ENCODE measurements around the gene MCMBP.

Gene MCMBP

GRCh38 chr10:119781498-119781897 lies 91.1 kb downstream of the MCMBP start:
- TF ChIP-seq ZNF274 (IDR thresholded peaks at IDR 0.05; ENCODE audit: low read depth, low read length) (no peak), YY1 (IDR thresholded peaks at IDR 0.05; ENCODE audit: insufficient read depth, insufficient read length) (no peak), SUZ12 (IDR thresholded peaks at IDR 0.05; ENCODE audit: extremely low read depth, insufficient read depth, insufficient read length) (no peak)
- H3K4me1 ChIP-seq (ENCODE audit: insufficient read depth, insufficient read length): no peaks in the 10 kb centered on the region

GRCh38 chr10:119780879-119781480 lies 91.7 kb downstream of the MCMBP start:
- Histone ChIP-seq H3K9me3 (ENCODE audit: insufficient read depth, low read length) (no peaks in the 10 kb centered on the region), H3K36me3 (ENCODE audit: insufficient read depth, insufficient read length, low read length) (no peaks in the 10 kb centered on the region), H3K9ac (ENCODE audit: insufficient read length, low read depth) (no peak overlapping the region), H3K4me1 (ENCODE audit: insufficient read depth, insufficient read length) (no peaks in the 10 kb centered on the region), H3K27me3 (ENCODE audit: insufficient read depth, insufficient read length) (no peaks in the 10 kb centered on the region), H3K4me3 (ENCODE audit: insufficient read length, low read depth) (no peak overlapping the region)
- no peak for TF ChIP-seq YY1 (IDR thresholded peaks at IDR 0.05; ENCODE audit: insufficient read depth, insufficient read length)
- no peak for TF ChIP-seq ZNF274 (IDR thresholded peaks at IDR 0.05; ENCODE audit: low read depth, low read length)
- no peak for DNase-seq (ENCODE audit: low read depth, low spot score)

More at GRCh38 chr10:119781498-119781897, 91.1 kb downstream of the MCMBP start:
- no peaks in the 10 kb centered on the region for H3K27me3 ChIP-seq (ENCODE audit: insufficient read depth, insufficient read length)
- no peak overlapping the region for H3K4me3 ChIP-seq (ENCODE audit: insufficient read length, low read depth)
- no peaks in the 10 kb centered on the region for H3K9me3 ChIP-seq (ENCODE audit: insufficient read depth, low read length)
- no peak for DNase-seq (ENCODE audit: low read depth, low spot score)
- H3K9ac ChIP-seq (ENCODE audit: insufficient read length, low read depth): no peak overlapping the region
- H3K36me3 ChIP-seq (ENCODE audit: insufficient read depth, insufficient read length, low read length): no peaks in the 10 kb centered on the region

Data from NT2/D1 (cell line).